HEK293T (cell line): ENCODE measurements around the gene UBAP2L.

Experiments used
- ARNT ChIP-seq: fragments of 450-650 bp; IDR thresholded peaks from 2 replicates; pipeline ENCODE4 v1.6.1; 2017; ENCODE audit warnings: mild to moderate bottlenecking
- BHLHE40 ChIP-seq: fragments of 450-650 bp; IDR thresholded peaks from 2 replicates; pipeline ENCODE4 v1.6.1; 2016; ENCODE audit warnings: mild to moderate bottlenecking, moderate library complexity, borderline replicate concordance
- ELF4 ChIP-seq: fragments of 450-650 bp; IDR thresholded peaks from 2 replicates; pipeline ENCODE4 v1.6.1; 2017; ENCODE audit warnings: antibody characterized with exemption
- FOXA1 ChIP-seq: fragments of 450-650 bp; IDR thresholded peaks from 2 replicates; pipeline ENCODE4 v1.6.1; 2016; ENCODE audit warnings: mild to moderate bottlenecking
- FOXK2 ChIP-seq: fragments of 450-650 bp; IDR thresholded peaks from 2 replicates; pipeline ENCODE4 v1.6.1; 2016; ENCODE audit warnings: mild to moderate bottlenecking
- FOXM1 ChIP-seq: fragments of 450-650 bp; IDR thresholded peaks from 2 replicates; pipeline ENCODE4 v1.6.1; 2017; ENCODE audit warnings: mild to moderate bottlenecking, borderline replicate concordance
- HDGF ChIP-seq: fragments of 450-650 bp; IDR thresholded peaks from 2 replicates; pipeline ENCODE4 v1.6.1; 2017; ENCODE audit warnings: antibody characterized with exemption, borderline replicate concordance
- L3MBTL2 ChIP-seq: fragments of 450-650 bp; conservative IDR thresholded peaks from 2 replicates; pipeline ENCODE4 v1.6.1; 2016; ENCODE audit warnings: mild to moderate bottlenecking
- LEF1 ChIP-seq: fragments of 450-650 bp; IDR thresholded peaks from 2 replicates; pipeline ENCODE4 v1.6.1; 2017; ENCODE audit warnings: mild to moderate bottlenecking, borderline replicate concordance
- SP1 ChIP-seq: fragments of 450-650 bp; IDR thresholded peaks from 2 replicates; pipeline ENCODE4 v1.6.1; 2017
- TARDBP ChIP-seq: fragments of 450-650 bp; IDR thresholded peaks from 2 replicates; pipeline ENCODE4 v1.6.1; 2016
- ZNF384 ChIP-seq: fragments of 450-650 bp; IDR thresholded peaks from 2 replicates; pipeline ENCODE4 v1.6.1; 2016

GRCh38 chr1:154213274-154213673 lies 7.5 kb upstream of the UBAP2L start:
- TF ChIP-seq FOXA1 (no peak), HDGF (no peak), FOXK2 (no peak), L3MBTL2 (no peak), ELF4 (no peak), ARNT (no peak), TARDBP (no peak), FOXM1 (no peak), LEF1 (no peak), BHLHE40 (no peak), SP1 (no peak), ZNF384 (no peak)
